ENCODE measurements around the gene PRELID1. TPM values are rescaled to one million over a fixed set of nuclear protein-coding genes. Genes with fewer than 3 reads are reported as not detected.
"Not testable (repeated sequence)": the region's sequence is repeated elsewhere in the genome, so short reads cannot be mapped to it uniquely, and the experiment has no call there.

PRELID1 gene
- total RNA-seq: 100 to 1,000 TPM; 118 to 128 TPM

DNA sequence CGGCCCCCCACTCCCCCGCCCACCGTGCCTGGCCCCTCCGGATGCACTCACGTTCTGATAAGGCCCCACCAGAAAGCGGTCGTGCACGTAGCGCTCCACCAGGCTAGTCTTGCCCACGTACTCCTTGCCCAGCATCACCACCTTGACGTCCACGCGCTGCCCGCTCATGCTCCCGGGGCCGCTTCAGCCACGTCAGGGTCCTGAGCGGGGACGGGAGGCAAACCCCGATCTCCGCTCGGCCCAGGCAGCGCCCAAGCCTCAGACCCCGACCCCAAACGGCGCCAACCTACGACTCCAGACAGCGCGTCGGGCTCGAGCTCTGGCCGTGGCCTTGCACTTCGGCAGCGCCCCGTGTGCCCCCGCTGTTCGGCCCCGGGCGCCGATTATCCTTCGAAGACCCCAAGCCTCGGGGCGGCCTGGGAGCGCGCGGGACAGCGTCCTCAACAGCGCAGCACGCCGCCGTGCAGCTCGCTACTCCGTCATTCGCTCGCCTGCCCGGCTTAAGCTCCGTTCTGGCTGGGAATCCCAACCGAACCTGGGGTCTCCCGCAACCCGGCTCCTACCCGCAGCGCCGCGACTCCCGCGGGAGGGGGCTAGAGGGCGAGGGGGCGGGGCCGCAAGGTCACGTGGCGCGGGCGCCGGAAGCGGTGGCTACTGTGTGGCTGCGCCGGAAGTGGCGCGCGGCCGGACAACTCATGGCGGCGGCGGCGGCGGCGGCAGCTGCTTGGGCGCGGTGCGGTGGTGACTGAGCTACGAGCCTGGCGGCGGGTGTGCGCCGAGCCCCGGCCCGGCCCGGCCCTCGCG lies at the start of gene PRELID1, which contains the start of gene RAB24:
TSS of gene PRELID1 (plus strand) at position 679 of the 804 bp plus-strand sequence. CDS start 187 bp downstream, outside the sequence.
TSS of gene RAB24 (minus strand) at position 599 of the 804 bp plus-strand sequence. CDS start at position 168, 431 bp downstream.
- H3K9me3 Mint-ChIP-seq: no peaks in the 10 kb centered on the region
- peaks cover 3 to 12% of the 10 kb centered on the region in 2 donors for H3K36me3 Mint-ChIP-seq (ENCODE audit: insufficient read depth in 2 of 2)
- DNase-seq (peak; percentile 94 to 95), ATAC-seq (replicated peaks in 1 of 2) (peak; percentile 82 to 86)
- peaks cover 69% of the 10 kb centered on the region for H3K4me1 Mint-ChIP-seq (ENCODE audit: low read depth)
- H3K4me3 Mint-ChIP-seq: peak within 1 kb of the TSS; percentile 87 to 90
- H3K27ac Mint-ChIP-seq: peak within 1 kb of the TSS; percentile 90
- H3K27me3 Mint-ChIP-seq (ENCODE audit: low read depth): no peaks in the 10 kb centered on the region

- H3K9me3 Mint-ChIP-seq: no peaks in the 10 kb centered on the region
- no peaks in the 10 kb centered on the region for H3K4me1 Mint-ChIP-seq (ENCODE audit: low read depth)
- no peak overlapping the region for H3K4me3 Mint-ChIP-seq
- H3K36me3 Mint-ChIP-seq (ENCODE audit: insufficient read depth in 2 of 2): peaks cover 8 to 34% of the 10 kb centered on the region in 2 donors
- H3K27me3 Mint-ChIP-seq (ENCODE audit: low read depth): no peaks in the 10 kb centered on the region
- DNase-seq (no peak), ATAC-seq (replicated peaks in 1 of 2) (no peak)
- no peak overlapping the region for H3K27ac Mint-ChIP-seq
Measured at GRCh38 chr5:177256296-177256695, 47.3 kb upstream of the PRELID1 start.

- not testable (repeated sequence) for H3K4me3 Mint-ChIP-seq; H3K27me3 Mint-ChIP-seq (ENCODE audit: low read depth); DNase-seq; H3K9me3 Mint-ChIP-seq; ATAC-seq (replicated peaks in 1 of 2); H3K4me1 Mint-ChIP-seq (ENCODE audit: low read depth)
- H3K36me3 Mint-ChIP-seq (ENCODE audit: insufficient read depth in 2 of 2): peaks cover 6 to 20% of the 10 kb centered on the region in 2 donors
- H3K27ac Mint-ChIP-seq: peak overlapping the region; percentile 76
Measured at GRCh38 chr5:177258711-177259110, 44.9 kb upstream of the PRELID1 start.

DNA sequence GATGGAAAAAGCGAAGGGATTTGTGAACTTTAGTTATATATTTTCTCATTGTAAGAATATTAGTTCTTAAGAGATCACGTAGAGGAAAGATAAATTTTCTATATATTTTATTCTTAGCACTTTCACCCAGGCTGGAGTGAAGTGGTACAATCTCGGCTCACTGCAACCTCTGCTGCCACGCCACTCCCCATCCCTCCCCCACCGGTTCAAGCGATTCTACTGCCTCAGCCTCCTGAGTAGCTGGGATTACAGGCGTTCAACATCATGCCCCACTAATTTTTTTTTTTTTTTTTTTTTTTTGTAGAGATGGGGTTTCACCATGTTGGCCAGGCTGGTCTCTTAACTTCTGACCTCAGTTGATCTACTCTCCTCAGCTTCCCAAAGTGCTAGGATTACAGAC lies 42.6 kb upstream of the PRELID1 start:
- Mint-ChIP-seq H3K4me1 (ENCODE audit: low read depth) (peaks cover 15% of the 10 kb centered on the region), H3K36me3 (ENCODE audit: insufficient read depth in 2 of 2) (peaks cover 6 to 21% of the 10 kb centered on the region in 2 donors), H3K4me3 (no peak overlapping the region), H3K27ac (no peak overlapping the region), H3K27me3 (ENCODE audit: low read depth) (no peaks in the 10 kb centered on the region), H3K9me3 (no peaks in the 10 kb centered on the region)
- ATAC-seq (replicated peaks in 1 of 2) (no peak), DNase-seq (no peak)

DNA sequence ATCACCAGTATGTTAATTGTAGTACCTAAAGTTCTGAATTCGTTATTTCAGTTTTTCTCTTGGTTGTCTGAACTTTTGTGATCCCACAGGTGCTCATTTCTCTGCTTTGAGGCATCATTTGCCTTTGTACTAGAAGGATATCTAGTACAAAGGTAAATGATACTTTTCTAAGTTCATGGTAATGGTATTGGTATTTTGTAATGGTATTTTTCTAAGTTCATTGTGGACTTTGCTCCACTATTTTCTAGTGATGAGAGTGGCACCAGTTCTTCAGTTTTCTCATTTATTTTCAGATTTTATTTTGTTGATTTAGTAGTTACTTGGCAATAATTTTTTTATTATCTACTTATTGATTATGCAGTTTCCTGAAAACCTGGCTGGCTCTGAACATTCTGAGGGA lies 42.1 kb upstream of the PRELID1 start:
- peaks cover 15% of the 10 kb centered on the region for H3K4me1 Mint-ChIP-seq (ENCODE audit: low read depth)
- H3K27me3 Mint-ChIP-seq (ENCODE audit: low read depth): no peaks in the 10 kb centered on the region
- H3K4me3 Mint-ChIP-seq: no peak overlapping the region
- ATAC-seq (replicated peaks in 1 of 2): no peak
- no peak overlapping the region for H3K27ac Mint-ChIP-seq
- no peaks in the 10 kb centered on the region for H3K9me3 Mint-ChIP-seq
- peaks cover 6 to 21% of the 10 kb centered on the region in 2 donors for H3K36me3 Mint-ChIP-seq (ENCODE audit: insufficient read depth in 2 of 2)
- no peak for DNase-seq

DNA sequence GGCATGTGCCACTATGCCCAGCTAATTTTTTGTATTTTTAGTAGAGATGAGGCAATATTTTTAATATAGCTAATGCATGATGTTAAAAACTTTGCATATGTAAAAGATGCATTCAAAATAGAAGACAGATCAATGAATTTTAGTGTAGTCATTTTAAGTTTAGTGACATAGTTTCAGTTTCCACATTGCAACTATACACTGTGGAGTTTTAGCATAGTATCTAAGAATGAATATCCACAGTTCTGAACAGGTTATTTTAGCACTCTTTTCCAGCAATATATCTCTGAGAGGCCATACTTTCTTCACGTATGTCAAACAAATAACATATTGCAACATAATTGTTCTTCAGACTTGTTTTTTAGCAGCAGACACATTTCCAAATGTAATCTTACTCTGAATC lies 39.4 kb upstream of the PRELID1 start:
- Mint-ChIP-seq H3K4me3 (no peak overlapping the region), H3K27ac (peak overlapping the region; percentile 80), H3K4me1 (ENCODE audit: low read depth) (peaks cover 15% of the 10 kb centered on the region), H3K9me3 (no peaks in the 10 kb centered on the region), H3K36me3 (ENCODE audit: insufficient read depth in 2 of 2) (peaks cover 5 to 11% of the 10 kb centered on the region in 2 donors), H3K27me3 (ENCODE audit: low read depth) (no peaks in the 10 kb centered on the region)
- ATAC-seq (replicated peaks in 1 of 2): peak; percentile 61 to 63
- DNase-seq: no peak

- ATAC-seq (replicated peaks in 1 of 2): no peak
Measured at GRCh38 chr5:177265395-177265794, 38.2 kb upstream of the PRELID1 start.

GRCh38 chr5:177269232-177269895 lies 34.2 kb upstream of the PRELID1 start:
- no peak overlapping the region for H3K4me3 Mint-ChIP-seq
- peaks cover 11 to 34% of the 10 kb centered on the region in 2 donors for H3K36me3 Mint-ChIP-seq (ENCODE audit: insufficient read depth in 2 of 2)
- no peak for DNase-seq
- H3K27me3 Mint-ChIP-seq (ENCODE audit: low read depth): no peaks in the 10 kb centered on the region
- no peak for ATAC-seq (replicated peaks in 1 of 2)
- no peaks in the 10 kb centered on the region for H3K9me3 Mint-ChIP-seq
- peak overlapping the region; percentile 58 for H3K27ac Mint-ChIP-seq
- H3K4me1 Mint-ChIP-seq (ENCODE audit: low read depth): peaks cover 2% of the 10 kb centered on the region

More at GRCh38 chr5:177265395-177265794, 38.2 kb upstream of the PRELID1 start:
- H3K4me3 Mint-ChIP-seq: no peak overlapping the region
- H3K9me3 Mint-ChIP-seq: no peaks in the 10 kb centered on the region
- no peak for DNase-seq
- no peaks in the 10 kb centered on the region for H3K27me3 Mint-ChIP-seq (ENCODE audit: low read depth)
- peaks cover 5 to 18% of the 10 kb centered on the region in 2 donors for H3K36me3 Mint-ChIP-seq (ENCODE audit: insufficient read depth in 2 of 2)
- H3K4me1 Mint-ChIP-seq (ENCODE audit: low read depth): peaks cover 15% of the 10 kb centered on the region
- H3K27ac Mint-ChIP-seq: no peak overlapping the region

GRCh38 chr5:177269976-177270375 lies 33.6 kb upstream of the PRELID1 start:
- H3K36me3 Mint-ChIP-seq (ENCODE audit: insufficient read depth in 2 of 2): peaks cover 11 to 36% of the 10 kb centered on the region in 2 donors
- H3K27ac Mint-ChIP-seq: peak overlapping the region; percentile 80
- DNase-seq (no peak), ATAC-seq (replicated peaks in 1 of 2) (no peak)
- H3K27me3 Mint-ChIP-seq (ENCODE audit: low read depth): no peaks in the 10 kb centered on the region
- H3K4me3 Mint-ChIP-seq: no peak overlapping the region
- H3K9me3 Mint-ChIP-seq: no peaks in the 10 kb centered on the region
- H3K4me1 Mint-ChIP-seq (ENCODE audit: low read depth): no peaks in the 10 kb centered on the region

DNA sequence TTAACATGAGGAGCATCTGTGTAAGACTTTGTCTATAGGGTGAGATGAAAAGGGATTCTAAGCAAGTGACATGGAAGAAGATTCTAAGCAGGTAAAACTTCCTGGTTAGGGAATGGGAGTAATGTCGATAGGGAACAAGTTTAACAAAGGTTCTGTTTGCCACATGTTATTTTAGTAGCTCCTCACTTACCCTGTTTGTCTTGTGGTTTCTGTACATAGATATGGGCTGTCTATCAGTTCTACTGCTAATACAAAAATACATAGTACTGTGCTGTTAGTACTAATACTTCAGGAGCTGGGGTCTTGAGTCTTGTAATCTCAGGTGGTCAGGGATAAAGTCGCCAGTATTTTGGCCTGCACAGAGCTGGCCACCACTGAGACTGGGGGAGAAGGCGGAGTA lies 32.9 kb upstream of the PRELID1 start:
- DNase-seq (no peak), ATAC-seq (replicated peaks in 1 of 2) (no peak)
- Mint-ChIP-seq H3K27me3 (ENCODE audit: low read depth) (no peaks in the 10 kb centered on the region), H3K4me1 (ENCODE audit: low read depth) (no peaks in the 10 kb centered on the region), H3K9me3 (no peaks in the 10 kb centered on the region), H3K4me3 (no peak overlapping the region), H3K27ac (peak overlapping the region; percentile 13), H3K36me3 (ENCODE audit: insufficient read depth in 2 of 2) (peaks cover 11 to 39% of the 10 kb centered on the region in 2 donors)

DNA sequence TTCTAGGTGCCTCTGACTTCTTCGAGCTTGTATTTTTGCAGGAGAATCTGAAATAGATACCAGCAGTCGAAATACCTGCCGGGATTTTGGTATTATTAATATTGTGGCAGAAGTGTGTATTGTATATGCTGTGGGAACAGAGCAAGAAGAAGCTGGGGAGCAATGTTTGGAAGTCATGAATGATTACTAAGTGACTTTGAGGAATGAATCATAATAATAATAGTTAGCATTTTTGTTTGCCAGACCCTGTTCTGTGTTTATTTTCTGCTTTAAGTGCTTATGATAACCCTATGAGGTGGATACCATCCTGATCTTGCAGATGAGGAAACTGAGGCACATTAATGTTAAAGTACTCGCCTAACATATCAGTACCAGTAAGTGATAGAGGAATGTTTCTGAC lies 32.5 kb upstream of the PRELID1 start:
- H3K4me3 Mint-ChIP-seq: no peak overlapping the region
- no peaks in the 10 kb centered on the region for H3K4me1 Mint-ChIP-seq (ENCODE audit: low read depth)
- no peak for ATAC-seq (replicated peaks in 1 of 2)
- H3K27me3 Mint-ChIP-seq (ENCODE audit: low read depth): no peaks in the 10 kb centered on the region
- DNase-seq: no peak
- peaks cover 11 to 41% of the 10 kb centered on the region in 2 donors for H3K36me3 Mint-ChIP-seq (ENCODE audit: insufficient read depth in 2 of 2)
- H3K9me3 Mint-ChIP-seq: no peaks in the 10 kb centered on the region
- peak overlapping the region; percentile 38 for H3K27ac Mint-ChIP-seq

DNA sequence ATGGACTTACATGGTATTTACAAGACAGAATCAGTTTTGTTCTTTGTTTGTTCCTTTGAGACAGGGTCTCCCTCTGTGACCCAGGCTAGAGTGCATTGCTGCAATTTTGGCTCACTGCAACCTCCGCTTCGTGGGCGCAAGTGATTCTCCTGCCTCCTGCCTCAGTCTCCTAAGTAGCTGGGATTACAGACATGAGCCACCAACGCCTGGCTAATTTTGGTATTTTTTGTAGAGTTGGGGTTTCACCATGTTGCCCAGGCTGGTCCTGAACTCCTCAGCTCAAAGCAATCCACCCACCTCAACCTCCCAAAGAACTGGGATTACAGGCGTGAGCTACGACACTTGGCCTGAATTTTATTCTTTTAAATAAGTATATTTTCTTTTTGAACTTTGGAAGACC lies 27.7 kb upstream of the PRELID1 start:
- H3K4me1 Mint-ChIP-seq (ENCODE audit: low read depth): no peaks in the 10 kb centered on the region
- no peak overlapping the region for H3K27ac Mint-ChIP-seq
- H3K27me3 Mint-ChIP-seq (ENCODE audit: low read depth): no peaks in the 10 kb centered on the region
- H3K9me3 Mint-ChIP-seq: no peaks in the 10 kb centered on the region
- peaks cover 6 to 38% of the 10 kb centered on the region in 2 donors for H3K36me3 Mint-ChIP-seq (ENCODE audit: insufficient read depth in 2 of 2)
- DNase-seq (no peak), ATAC-seq (replicated peaks in 1 of 2) (no peak)
- H3K4me3 Mint-ChIP-seq: no peak overlapping the region

DNA sequence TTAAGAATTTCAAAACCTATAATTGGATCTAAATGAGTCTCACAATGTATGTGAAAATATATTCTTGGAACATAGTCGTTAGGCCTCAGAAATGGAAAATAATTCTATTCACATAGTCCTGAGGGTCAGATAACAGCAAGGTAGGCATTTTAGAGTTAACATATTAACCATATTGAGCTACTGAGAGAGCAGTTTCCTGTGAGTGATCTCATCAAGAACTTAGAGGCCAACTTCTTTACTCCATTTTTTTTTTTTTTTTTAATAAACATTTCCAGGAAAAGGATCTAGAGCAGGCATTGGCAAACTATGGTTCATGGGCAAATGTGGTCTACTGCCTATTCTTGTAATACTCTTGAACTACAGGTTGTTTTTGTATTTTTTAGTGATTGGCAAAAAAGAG lies 26.7 kb upstream of the PRELID1 start:
- DNase-seq (no peak), ATAC-seq (replicated peaks in 1 of 2) (no peak)
- H3K9me3 Mint-ChIP-seq: no peaks in the 10 kb centered on the region
- H3K4me3 Mint-ChIP-seq: no peak overlapping the region
- H3K27ac Mint-ChIP-seq: peak overlapping the region; percentile 90
- no peaks in the 10 kb centered on the region for H3K27me3 Mint-ChIP-seq (ENCODE audit: low read depth)
- H3K4me1 Mint-ChIP-seq (ENCODE audit: low read depth): no peaks in the 10 kb centered on the region
- H3K36me3 Mint-ChIP-seq (ENCODE audit: insufficient read depth in 2 of 2): peaks cover 7 to 38% of the 10 kb centered on the region in 2 donors

All from activated T-cell treated with anti-CD3 and anti-CD28 coated beads, Interleukin-2, amount 50 U/mL, for 72 hours (primary cell).